GM19099 (cell line): ENCODE measurements around the gene SH3BP1.

Experiments used
- POLR2A ChIP-seq: IDR thresholded peaks from 3 replicates; pipeline ENCODE4 v1.6.1; 2011; ENCODE audit warnings: low read depth; ENCODE audit not compliant: insufficient read length; ENCODE audit errors: extremely low read depth

Gene SH3BP1

DNA sequence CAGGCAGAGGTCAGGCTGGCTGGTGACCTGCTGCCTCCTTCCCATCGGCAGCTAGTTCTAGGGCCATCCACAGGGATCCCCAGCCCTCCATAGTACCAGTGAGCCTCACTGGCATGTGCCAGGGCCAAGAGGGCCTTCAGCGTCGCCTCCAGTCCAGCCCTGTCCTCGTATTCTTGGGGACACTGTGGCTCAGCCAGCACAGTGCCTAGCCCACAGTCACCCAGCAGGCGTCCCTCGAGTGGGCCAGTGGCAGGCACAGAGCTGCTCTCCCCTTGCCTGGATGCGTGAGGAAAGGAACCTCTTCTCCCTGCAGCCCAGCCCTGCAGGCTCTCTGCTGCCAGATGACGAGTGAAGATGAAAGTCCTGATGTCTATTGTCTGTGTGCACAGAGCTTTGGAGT, 10.6 kb upstream of the SH3BP1 start:
- TF ChIP-seq POLR2A: no peak

DNA sequence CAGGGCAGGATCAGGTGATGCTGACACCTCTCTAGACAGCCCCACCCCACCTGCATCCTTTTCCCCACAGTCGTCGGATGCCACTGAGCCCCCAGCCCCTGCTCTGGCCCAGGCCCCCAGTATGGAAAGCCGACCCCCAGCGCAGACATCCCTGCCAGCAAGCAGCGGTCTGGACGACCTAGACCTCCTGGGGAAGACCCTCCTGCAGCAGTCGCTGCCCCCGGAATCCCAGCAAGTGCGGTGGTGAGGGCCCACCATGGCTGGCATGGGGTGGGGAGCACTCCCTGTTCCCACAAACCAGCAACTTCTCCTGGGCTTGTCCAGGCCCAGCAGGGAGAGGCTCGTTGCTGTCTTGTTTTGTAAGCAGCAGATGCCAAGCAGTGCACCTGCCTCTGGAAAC, 9.5 kb upstream of the SH3BP1 start:
- no peak for TF ChIP-seq POLR2A

DNA sequence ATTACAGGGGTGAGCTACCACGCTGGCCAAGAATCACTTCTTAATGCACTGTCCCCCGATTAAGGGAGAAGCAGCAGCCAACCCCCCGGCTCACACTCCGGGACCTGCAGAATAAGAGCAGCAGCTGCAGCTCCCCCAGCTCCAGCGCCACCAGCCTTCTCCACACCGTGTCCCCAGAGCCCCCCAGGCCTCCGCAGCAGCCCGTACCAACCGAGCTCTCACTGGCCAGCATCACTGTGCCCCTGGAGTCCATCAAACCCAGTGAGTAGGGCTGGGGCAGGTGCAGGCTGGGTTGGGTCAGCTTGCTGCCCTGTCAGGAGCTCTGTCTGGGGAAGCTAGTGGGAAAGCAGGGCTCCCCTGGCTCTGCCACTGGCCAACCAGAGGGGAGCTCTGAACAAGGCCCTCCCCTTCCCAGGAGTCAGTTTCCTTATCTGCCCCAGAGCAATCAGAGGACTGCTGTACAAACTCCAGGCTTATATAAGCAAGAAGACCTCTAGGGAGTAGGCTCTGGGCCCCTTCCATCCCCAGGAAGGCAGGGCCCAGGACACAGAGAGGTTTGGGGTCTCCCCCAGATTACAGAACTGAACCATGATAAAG, 8.5 kb upstream of the SH3BP1 start:
- TF ChIP-seq POLR2A: no peak

DNA sequence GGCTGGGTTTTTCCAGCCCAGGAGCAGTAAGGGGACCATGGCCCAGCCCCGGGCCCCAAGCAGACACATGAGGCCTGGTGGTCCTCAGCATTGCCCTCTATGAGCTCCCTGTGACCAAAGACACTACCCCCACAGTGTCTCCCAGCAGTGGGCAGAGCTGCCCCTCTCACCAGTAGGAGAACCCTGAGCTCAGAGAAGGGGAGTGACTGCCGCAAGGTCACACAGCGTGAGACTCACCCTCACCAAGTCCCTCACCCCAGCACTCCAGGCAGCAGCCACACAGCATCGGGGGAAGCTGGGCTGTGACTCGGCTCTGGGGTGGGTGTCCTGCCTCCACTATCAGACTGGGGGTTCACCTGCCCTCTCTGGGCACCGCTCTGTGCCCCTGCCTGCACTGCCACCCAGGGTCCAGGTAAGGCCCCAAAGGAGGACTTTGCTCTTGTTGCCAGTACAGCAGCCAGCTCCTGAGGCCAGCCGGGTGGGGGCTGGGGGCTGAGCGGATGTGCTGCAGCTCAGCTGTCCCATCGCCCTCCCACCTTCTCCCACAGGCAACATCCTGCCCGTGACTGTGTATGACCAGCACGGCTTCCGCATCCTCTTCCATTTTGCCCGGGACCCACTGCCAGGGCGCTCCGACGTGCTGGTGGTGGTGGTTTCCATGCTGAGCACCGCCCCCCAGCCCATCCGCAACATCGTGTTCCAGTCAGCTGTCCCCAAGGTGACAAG, 7.9 kb upstream of the SH3BP1 start:
- no peak for TF ChIP-seq POLR2A

DNA sequence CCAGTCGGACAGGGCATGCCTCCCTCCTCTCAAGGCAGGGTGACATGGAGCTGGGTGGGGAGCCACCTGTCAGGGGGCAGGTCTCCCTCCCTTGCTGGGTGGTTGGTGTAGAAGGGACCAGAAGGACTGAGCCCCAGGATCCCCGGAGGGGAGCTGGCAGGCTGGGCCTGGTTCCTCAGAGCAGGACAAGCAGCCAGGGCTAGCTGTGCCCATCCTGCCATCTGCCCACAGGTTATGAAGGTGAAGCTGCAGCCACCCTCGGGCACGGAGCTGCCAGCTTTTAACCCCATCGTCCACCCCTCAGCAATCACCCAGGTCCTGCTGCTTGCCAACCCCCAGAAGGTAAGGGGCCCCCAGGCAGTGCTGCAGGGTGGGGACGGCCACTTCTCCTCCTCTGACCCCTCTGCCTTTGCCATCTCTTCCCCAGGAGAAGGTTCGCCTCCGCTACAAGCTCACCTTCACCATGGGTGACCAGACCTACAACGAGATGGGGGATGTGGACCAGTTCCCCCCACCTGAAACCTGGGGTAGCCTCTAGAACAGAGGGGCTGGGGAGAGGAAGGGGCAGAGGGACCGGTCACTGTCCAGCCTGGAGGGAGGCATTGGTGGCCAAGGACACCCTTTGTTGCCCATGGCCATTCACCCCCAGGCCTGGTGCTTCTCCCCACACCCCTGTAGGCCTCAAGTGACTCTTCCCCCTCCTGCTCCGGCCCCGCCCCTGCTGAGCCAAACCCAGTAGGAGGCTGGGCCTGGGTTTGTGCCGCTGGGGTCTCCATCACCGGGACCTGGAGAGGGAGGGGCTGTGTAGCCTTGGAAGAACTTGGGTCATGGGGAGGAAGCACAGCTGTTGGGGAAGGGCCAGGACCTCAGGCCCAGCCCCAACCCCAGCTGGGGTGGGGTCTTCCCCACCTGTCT, 7.0 kb upstream of the SH3BP1 start:
- TF ChIP-seq POLR2A: no peak

DNA sequence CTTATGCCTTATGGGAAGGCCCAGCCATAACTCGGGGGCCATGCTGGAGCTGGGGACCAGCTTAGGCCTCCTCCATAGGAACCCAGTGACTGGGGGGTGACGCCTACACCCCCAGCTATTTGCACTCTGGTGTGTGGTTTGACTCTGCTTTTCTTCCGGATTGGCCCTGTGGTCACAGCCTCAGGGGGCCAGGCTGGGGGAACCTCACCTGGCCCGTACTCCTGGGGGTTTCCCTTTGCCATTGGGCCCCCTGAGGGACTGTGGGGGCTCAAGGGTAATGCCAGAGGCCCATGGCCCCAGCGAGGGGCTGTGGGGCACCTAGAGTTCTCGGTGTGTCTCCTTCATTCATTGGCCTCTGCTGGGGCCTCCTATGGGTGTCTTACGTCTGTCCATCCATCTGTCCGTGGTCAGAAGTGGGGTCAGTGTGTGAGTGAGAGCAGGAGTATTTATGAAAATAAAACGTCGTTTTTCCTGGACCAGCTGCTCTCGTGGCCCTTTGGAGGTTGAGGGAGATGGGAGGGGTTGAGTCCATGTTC, 6.3 kb upstream of the SH3BP1 start:
- TF ChIP-seq POLR2A: peak; percentile 33

DNA sequence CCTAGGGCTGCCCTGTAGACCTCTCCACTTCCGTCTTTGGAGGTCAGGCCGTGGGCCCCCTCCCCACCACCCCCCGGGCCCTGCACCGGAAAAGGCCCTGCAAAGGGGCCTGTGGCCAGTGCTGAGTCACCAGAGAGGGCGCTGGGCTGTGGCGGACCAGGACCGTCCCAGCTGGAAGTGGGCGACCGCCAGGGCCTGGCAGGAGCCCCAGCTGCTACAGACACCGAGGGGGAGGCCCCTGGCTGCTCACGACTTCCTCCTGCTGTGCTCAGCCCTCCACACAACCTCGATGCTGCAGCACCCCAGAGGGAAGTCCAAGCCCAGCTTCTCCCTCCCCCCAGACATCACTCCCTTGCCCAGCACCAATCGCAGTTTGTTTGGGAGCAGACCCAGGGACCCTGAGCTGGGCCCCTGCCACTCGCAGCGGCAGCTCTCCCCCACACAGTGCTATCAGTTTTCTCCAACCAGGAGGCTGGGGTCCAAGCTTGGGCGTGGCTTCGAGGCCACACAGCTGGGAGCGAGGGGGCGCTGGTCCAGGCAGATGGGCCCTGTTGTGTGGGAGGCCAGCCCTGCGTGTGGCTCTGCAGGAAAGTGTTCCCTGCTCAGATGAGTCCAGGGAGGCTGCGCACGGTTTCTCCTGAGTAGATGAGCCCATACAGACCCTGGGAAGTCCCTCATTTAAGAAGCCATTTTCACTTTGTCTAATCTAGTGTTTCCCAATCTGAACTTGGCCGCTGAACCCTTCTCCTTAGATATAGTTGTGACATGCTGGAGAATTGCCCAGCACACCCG, 5.6 kb upstream of the SH3BP1 start:
- peak; percentile 45 for TF ChIP-seq POLR2A

DNA sequence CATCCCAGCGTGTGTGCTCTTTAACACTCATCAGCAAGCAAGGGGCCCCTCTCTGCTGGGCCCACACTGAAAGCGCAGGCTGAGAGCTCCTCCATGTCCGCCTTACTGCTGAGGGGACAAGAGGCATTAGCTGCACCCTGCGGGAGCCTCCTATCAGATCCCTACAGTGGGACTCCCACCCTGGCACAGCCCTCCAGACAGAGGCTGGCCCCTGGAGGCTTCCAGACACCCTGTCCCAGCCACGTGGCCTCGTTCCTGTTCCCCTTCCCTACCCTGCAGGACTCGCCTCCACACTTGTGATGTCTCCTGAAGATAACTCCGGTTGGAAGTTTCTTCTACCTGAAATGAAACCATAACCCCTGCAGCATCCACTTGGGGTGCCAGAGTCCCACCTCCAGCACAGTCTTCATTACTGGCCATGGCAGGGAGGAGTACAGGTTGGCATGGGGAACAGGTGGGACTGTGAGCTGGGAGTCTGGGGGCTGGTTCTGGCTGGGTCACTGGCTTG, 5.0 kb upstream of the SH3BP1 start:
- TF ChIP-seq POLR2A: peak; percentile 34

DNA sequence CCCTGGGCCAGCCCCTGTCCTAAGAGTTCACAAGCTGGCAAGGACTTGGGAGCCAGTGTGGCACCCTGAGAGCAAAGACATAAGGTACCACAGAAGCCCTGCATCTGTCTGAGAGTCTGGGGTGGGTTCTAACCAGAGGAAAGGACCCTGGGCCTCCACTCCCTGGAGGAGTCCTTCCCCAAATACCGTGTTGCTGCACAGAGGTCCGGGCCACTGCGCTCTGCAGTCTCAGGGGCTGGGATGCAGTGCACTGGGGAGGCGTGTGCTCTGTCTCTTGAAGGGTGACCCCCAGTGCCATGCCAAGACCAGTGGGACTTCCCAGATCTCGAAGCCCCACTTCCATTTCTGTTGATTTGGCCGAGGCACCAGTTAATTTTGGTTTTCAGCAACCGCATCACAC, 4.3 kb upstream of the SH3BP1 start:
- TF ChIP-seq POLR2A: no peak

DNA sequence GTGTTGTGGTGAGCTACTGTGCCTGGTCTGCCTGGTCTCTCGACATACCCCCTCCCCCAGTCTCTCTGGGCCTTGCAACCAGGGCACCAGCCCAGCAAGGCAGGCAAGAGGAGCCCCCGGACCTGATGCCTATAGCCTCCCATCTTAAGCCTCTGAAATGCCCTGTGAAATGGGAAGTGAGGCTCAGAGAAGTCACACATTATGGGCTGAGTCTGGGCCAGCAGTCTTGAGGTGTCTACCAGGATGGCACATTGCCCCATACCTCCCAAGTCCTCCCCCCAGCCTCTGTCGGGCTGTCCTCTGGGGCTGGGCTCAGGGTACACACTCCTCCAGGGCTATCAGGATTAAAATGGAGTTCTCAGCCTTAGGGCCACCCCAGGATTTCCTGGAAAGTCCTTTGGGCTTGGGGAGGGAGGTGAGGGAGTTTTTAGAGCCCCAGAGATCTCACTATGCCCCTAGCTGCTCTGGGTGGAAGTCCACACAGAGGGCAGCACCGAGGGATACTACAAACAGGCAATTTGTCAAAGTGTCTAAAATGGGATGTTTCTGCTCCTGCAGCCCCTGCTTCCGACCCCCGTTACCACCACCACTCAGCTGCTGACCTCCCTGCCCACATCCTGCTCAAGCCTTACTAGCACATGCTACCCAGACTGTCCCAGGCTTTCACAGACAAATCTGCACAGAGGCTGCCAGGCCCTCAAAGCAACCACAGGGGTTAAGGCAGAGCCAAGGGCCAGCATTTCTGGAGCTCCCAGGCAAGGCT, 3.1 kb upstream of the SH3BP1 start:
- TF ChIP-seq POLR2A: no peak

DNA sequence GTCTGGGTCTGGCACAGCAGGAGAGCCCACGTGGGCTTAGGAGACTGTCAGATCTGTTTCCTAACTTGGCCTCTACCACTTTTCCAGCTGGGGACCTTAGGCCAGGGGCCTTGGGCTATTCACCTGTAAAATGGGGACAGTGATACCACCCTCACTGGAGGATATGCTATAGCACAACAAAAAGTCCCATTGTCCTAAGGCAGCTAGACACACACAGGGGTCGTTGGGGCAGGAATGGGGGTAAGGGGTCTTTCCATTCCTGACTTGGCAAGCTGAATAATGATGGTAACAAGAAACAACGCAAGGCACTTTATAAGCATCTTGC, 2.6 kb upstream of the SH3BP1 start:
- TF ChIP-seq POLR2A: no peak

DNA sequence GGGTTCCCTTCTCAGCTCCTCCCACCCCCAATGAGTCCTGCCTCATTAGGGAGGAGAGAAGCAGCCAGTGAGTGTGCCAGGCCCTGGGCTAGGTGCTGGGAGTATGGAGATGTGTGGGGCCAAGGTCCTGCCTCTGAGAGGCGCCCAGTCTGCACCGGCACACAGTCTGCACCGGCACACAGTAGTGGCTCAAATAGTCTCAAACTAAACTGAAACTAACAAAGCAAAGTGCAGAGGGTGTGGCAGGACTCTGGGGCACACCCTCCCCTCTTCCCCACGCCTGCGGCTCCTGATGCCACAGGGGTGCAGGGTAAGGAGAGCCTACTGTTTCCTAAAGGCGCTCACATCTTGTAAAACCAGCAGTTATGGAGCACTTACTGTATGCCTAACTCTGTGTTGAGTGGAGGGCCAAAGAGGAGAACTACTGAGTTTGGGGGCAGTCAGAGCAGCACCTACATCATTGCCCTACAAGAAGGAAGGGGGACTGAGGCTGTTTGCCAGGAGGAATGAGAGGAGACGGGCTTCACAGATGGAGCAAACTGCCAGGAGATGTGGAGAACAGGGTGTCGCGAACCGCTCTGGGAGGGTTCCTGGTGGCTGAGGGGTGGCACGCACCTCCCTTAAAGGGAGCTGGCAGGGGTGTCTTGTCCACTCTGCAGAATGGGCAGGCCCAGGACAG, 939 bp upstream of the SH3BP1 start:
- TF ChIP-seq POLR2A: no peak

DNA sequence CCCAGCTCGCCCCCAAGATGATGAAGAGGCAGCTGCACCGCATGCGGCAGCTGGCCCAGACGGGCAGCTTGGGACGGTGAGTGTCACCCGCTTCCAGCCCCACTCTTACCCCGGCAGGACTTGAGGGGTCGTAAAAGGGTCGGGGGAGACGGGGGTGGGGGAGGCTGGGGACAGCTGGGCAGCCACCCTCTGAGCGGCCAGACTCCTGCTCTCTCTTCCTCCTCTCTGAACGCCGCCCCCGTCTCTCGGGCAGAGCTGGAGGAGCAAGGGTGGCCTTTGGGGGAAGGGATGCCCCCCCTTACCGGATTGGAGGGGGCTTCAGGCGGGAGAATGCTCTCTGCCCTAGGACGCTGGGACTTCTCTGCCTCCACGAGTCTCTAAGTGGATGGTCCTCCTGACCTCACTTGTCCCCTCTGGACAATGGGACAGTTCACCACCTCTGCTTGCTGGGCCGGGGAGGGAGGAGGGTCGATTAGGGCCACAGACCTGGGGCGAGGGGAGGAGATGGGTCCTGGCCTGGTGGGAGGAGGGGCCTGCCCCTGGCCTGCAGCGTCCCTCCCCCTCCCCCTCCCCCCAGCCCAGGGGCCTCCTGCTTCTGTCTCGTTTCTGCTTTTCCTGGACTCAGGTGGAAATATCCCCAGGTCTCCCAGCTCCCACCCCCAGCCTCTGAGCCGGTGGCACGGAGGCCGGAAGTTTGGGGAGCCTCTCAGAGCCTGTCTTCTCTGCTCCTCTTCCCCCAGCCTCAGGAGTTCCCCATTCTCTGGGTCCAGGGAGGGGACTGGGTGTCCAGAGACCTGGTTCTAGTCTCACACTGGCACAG, 512 bp downstream of the SH3BP1 start:
- no peak for TF ChIP-seq POLR2A
